H1 (cell line): ENCODE measurements around the gene NUP85. TPM values are rescaled to one million over a fixed set of nuclear protein-coding genes. Genes with fewer than 3 reads are reported as not detected.

ENCODE experiments used
- CBX5 ChIP-seq: fragments of 300-800, 300-1000 bp; sonication (generic); IDR thresholded peaks from 2 replicates; pipeline ENCODE4 v1.7.1; 2016; ENCODE audit warnings: antibody characterized with exemption, low read length, low read depth
- CEBPB ChIP-seq: IDR thresholded peaks from 2 replicates; pipeline ENCODE4 v1.6.1; 2012; ENCODE audit warnings: low read depth, low read length
- CHD1 ChIP-seq: IDR thresholded peaks from 2 replicates; pipeline ENCODE4 v1.6.1; 2012; ENCODE audit warnings: low read depth, low read length, improper control_type of control experiment
- CTBP2 ChIP-seq: IDR thresholded peaks from 2 replicates; pipeline ENCODE4 v1.7.0; 2011; ENCODE audit warnings: borderline replicate concordance, mild to moderate bottlenecking, moderate library complexity, mixed read lengths, low read length; ENCODE audit not compliant: insufficient read depth, insufficient read length
- POLR2AphosphoS5 ChIP-seq: IDR thresholded peaks from 2 replicates; pipeline ENCODE4 v1.6.1; 2011; ENCODE audit warnings: low read depth, low read length
- RAD21 ChIP-seq, 2 experiments: IDR thresholded peaks in 1 of 2; conservative IDR thresholded peaks in 1 of 2; 2 replicates each; pipeline ENCODE4 v1.6.1; 2011; ENCODE audit warnings: low read depth in 2 of 2, low read length in 2 of 2, improper control_type of control experiment in 1 of 2, inconsistent platforms in 1 of 2, mild to moderate bottlenecking in 1 of 2, moderate library complexity in 1 of 2
- SAP30 ChIP-seq: fragments of 300-600 bp; sonication (generic); IDR thresholded peaks from 2 replicates; pipeline ENCODE4 v1.7.1; 2012; ENCODE audit warnings: low read length, moderate library complexity, mild to moderate bottlenecking, inconsistent platforms; ENCODE audit not compliant: insufficient read depth, insufficient replicate concordance
- polyA plus RNA-seq, 7 experiments: library from polyadenylated mRNA; depleted of rRNA in 3 of 7; stranded (reverse) in 5 of 7; unstranded in 2 of 7; fragments of >200 nt in 5 of 7; fragments of 200-250 nt in 2 of 7; gene quantifications; 1 replicate in 5 of 7; 2 replicates in 1 of 7; 4 replicates in 1 of 7; pipeline versions ENCODE4 v1.2.1 to v1.2.3, GENCODE V29; 2011 to 2013; ENCODE audit warnings: missing spikeins in 2 of 7, mixed read lengths in 2 of 7
- total RNA-seq: library from RNA; stranded (reverse); fragmentation: NEBNext Ultra II Directional; extraction: Animal tissue kit (Norgen Biotek cat#: 25700); gene quantifications from 2 replicates; pipeline ENCODE4 v1.2.1, GENCODE V29; 2021

NUP85 gene
- total and polyA plus RNA-seq, 2 of the 8 experiments (the other 6 are each of a cell fraction or from before 2014, with no cell fraction given) = 98.5 to 154 TPM

GRCh38 chr17:75188614-75189013 lies 16.9 kb upstream of the NUP85 start (continued):
- TF ChIP-seq SAP30 (no peak), POLR2AphosphoS5 (no peak), CTBP2 (no peak), CEBPB (no peak), CHD1 (no peak), RAD21 (IDR thresholded peaks at IDR 0.05 in 1 of 2, conservative IDR thresholded peaks at IDR 0.05 in 1 of 2; ENCODE audit: low read depth in 2 of 2, low read length in 2 of 2) (no peak), CBX5 (no peak)
